Activated CD8-positive, alpha-beta memory T cell treated with anti-CD3 and anti-CD28 coated beads for 4 hours (primary cell): ENCODE measurements around the gene RABL6.
"Not testable (repeated sequence)": the region's sequence is repeated elsewhere in the genome, so short reads cannot be mapped to it uniquely, and the experiment has no call there.

Source experiments
- DNase-seq, 2 donors: peaks; one replicate each; pipeline ENCODE4 v3.0.0-alpha.2; 2020; ENCODE audit warnings: low read depth in 2 of 2

The RABL6 gene

GRCh38 chr9:136857166-136857565 is 49.4 kb downstream of the RABL6 start:
- DNase-seq = no peak

DNA sequence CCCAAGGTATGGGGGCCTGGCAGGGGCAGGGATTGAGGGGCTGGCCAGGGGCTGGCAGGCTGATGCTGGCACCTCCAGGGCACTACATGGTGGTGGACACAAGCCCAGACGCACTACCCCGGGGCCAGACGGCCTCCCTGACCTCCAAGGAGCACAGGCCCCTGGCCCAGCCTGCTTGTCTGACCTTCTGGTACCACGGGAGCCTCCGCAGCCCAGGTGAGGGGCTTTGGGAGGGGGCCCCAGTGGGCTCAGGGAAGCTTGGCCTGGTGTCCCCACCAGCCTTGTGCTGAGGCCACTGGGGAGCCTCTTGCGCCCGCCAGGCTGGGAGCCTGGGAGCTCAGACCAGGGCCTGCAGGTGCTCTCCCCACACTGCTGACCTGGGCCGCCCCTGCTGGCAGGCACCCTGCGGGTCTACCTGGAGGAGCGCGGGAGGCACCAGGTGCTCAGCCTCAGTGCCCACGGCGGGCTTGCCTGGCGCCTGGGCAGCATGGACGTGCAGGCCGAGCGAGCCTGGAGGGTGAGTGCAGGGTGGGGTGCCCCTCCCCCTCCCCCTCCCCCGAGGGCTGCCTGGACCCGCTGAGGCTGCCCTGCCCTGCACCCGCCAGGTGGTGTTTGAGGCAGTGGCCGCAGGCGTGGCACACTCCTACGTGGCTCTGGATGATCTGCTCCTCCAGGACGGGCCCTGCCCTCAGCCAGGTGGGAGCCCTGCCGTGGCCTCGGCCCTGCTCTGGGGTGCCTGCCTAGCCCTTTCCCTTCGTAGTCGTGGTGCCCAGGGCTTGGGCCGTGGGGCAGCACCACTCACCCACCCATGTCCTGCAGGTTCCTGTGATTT is 50.0 kb downstream of the RABL6 start:
- DNase-seq = no peak

DNA sequence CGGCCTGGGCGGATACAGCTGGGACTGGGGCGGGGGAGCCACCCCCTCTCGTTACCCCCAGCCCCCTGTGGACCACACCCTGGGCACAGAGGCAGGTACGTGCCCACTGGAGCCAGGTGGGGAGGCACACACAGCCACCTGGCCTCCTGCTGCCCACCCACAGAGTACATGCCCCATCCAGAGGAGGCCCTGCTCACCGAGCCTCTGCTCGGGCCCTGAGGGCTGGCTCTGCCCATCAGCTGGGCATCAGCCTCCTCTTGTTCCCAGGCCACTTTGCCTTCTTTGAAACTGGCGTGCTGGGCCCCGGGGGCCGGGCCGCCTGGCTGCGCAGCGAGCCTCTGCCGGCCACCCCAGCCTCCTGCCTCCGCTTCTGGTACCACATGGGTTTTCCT is 50.7 kb downstream of the RABL6 start:
- DNase-seq = no peak

- DNase-seq = no peak
Observed at GRCh38 chr9:136858844-136859757, 51.4 kb downstream of the RABL6 start.

DNA sequence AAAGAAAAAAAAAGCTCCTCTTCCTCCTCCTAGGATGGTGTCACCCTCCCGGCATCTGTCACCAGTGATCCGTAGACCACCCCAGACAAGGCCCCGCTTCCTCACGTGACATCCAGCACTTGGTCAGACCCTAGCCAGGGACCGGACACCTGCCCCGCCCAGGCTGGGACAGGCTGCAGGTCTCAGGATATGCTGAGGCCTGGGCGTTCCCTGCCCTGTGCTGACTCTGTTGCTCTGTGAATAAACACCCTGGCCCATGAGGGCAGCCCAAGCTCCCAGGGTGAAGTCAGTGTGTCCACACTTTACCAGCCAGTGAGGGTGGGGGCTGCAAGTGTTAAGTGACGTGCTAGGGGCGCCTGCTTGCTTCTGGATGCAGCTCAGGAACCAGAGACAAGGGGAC is 52.8 kb downstream of the RABL6 start:
- no peak for DNase-seq

GRCh38 chr9:136860933-136861873 is 53.5 kb downstream of the RABL6 start:
- DNase-seq = no peak

- DNase-seq = no peak
Observed at GRCh38 chr9:136861874-136862457, 54.2 kb downstream of the RABL6 start.

DNA sequence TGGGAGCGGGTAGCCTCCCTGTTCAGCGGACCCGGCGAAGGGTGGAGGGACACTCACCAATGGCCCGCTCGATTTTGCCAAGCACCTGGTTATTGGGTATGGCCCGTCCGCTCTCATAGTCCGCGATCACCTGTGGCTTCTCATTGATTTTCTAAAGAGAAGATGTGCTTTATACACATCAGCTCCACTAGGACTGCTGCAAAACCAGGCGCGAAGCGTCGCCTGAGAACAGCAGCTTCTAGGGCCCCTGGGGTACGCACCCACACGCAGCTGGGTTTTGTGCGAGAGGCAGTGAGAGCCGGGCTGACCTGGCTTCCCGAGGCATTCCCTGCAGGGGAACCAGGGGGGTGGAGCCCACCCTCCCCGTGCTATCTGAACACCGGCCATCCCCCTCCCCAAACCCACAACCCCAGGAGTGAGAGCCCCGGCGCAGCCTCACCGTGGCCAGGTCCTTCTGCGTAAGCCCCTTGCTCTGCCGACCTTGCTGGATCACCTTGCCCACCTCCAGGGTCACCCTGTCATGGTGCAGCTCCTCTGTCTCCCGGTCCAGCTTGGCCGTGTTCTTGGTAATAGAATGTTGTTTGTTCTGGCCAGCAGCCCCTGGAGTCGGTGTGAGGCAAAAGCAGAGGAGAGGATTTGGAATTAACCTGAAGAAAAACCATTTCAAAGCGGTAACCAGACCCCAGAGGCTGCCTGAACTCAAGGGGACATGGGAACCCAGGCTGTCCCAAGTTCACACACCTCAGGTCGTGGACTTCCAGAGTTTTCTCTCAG is 55.3 kb downstream of the RABL6 start:
- no peak for DNase-seq

GRCh38 chr9:136863623-136864273 is 56.0 kb downstream of the RABL6 start:
- no peak for DNase-seq

DNA sequence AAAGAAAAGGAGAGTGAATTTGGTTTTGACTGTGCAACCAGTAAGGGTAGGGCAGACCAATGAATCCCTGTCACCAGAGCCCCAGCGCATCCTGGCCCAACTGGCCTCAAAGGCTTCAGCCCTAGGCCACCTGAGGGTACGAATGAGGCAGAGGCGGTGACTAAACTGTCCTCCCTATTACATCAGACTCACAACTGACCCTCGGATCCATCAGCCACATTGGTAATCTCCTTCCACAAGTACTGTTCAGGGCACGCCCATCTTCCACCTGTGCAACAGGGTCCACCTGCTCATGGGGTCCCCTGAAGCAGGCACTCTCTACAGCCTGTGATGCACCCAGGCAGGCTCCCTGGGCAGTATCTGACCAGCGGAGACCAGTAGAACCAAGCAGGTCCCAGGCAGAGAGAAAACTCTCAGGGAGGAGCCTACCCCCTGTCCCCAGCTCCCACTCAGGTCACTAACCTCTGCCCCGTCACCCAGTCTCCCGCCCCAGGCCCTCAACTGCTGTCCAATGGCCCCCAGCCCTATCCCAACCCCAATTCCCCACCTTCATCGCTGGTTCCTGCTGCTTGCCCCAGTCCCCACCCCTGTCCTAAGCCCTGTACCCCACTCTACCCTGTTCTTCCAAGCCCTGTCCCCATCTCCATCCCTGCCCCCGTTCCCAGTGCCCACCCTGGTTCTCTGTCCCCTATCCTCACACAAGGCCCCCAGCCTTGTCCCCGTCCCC is 57.5 kb downstream of the RABL6 start:
- no peak for DNase-seq

GRCh38 chr9:136865768-136866103 is 58.0 kb downstream of the RABL6 start:
- no peak for DNase-seq

- DNase-seq = not testable (repeated sequence)
Observed at GRCh38 chr9:136866898-136867421, 59.2 kb downstream of the RABL6 start.

- no peak for DNase-seq
Observed at GRCh38 chr9:136867480-136867879, 59.7 kb downstream of the RABL6 start.

DNA sequence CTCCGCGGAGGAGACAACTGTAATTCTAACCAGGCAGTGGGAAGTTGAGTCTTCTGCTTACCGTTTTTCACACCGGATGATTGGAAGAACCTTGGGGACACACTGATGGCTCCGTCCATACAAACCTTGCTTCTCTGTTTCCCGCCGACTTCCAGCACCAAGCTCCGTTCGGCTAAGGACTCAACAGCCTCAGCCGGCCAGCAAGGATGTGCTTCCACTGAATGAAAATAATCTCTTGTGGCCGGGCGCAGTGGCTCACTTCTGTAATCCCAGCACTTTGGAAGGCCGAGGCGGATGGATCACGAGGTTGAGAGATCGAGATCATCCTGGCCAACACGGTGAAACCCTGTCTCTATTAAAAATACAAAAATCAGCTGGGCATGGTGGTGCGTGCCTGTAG is 60.2 kb downstream of the RABL6 start:
- no peak for DNase-seq

DNA sequence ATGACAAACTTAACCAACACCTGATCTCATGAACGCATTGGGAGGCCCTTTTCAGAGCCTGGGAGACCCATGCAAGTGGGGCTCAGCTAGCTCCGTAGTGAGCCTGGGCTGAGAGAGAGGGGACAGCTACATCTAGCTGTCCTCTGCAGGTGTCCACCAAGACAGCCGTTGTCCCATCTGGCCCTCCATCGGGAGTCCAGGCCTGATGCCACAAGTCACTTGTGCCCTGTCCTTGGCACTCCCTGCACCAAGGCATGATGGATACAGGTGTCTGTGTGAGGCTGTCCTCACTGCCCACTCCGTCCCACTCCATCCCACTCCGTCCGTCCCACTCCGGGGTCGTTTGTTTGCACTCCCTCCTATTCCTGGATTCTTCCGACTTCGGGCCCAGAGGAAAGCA is 60.9 kb downstream of the RABL6 start:
- DNase-seq = no peak

- DNase-seq = not testable (repeated sequence)
Observed at GRCh38 chr9:136869611-136870010, 61.9 kb downstream of the RABL6 start.

- no peak for DNase-seq
Observed at GRCh38 chr9:136875155-136875554, 67.4 kb downstream of the RABL6 start.

- no peak for DNase-seq
Observed at GRCh38 chr9:136876476-136876875, 68.7 kb downstream of the RABL6 start.

DNA sequence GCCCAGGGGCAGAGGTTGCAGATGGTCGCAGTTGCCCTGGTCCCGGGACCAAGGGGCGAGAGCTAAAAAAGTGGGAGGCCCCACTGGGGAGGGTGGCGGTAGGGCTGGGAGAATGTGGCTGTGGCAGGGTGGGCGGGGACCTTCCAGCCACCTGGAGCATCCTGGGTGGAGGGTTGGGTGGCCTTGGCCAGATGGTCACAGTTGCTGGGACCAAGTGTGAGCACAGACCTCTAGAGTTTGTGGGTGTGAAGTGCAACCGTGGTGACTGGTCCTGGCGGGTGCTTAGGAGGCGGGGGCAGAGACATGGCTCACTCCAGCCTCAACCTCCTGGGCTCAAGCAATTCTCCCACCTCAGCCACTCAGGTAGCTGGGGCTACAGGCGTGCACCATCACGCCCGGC is 72.9 kb downstream of the RABL6 start:
- DNase-seq = no peak
